Glutamatergic neuron (in vitro differentiated cells): ENCODE data around the gene POU2AF3. TPM values are rescaled to one million over a fixed set of nuclear protein-coding genes. Genes with fewer than 3 reads are reported as not detected.

Experiments
- DNase-seq: peaks from one replicate; pipeline ENCODE4 v3.0.0; 2022
- H3K27ac Mint-ChIP-seq: one replicate; pipeline ENCODE4 v1.8.0; 2020; ENCODE audit warnings: mild to moderate bottlenecking, mixed read lengths, inconsistent platforms; ENCODE audit not compliant: unreplicated experiment
- H3K27me3 Mint-ChIP-seq: one replicate; pipeline ENCODE4 v1.8.0; 2020; ENCODE audit warnings: mild to moderate bottlenecking, moderate library complexity, mixed read lengths, inconsistent platforms; ENCODE audit not compliant: unreplicated experiment
- H3K36me3 Mint-ChIP-seq: one replicate; pipeline ENCODE4 v1.8.0; 2020; ENCODE audit warnings: mild to moderate bottlenecking, mixed read lengths, inconsistent platforms; ENCODE audit not compliant: unreplicated experiment
- H3K4me1 Mint-ChIP-seq: one replicate; pipeline ENCODE4 v1.8.0; 2020; ENCODE audit warnings: mild to moderate bottlenecking, low read depth, mixed read lengths, inconsistent platforms; ENCODE audit not compliant: unreplicated experiment
- H3K4me3 Mint-ChIP-seq: one replicate; pipeline ENCODE4 v1.8.0; 2020; ENCODE audit warnings: mild to moderate bottlenecking, mixed read lengths, inconsistent platforms; ENCODE audit not compliant: unreplicated experiment
- H3K9me3 Mint-ChIP-seq: one replicate; pipeline ENCODE4 v1.8.0; 2020; ENCODE audit warnings: mild to moderate bottlenecking, moderate library complexity, mixed read lengths, inconsistent platforms; ENCODE audit not compliant: unreplicated experiment
- CTCF ChIP-seq: fragments of 200-600 bp; sonication (generic); IDR thresholded peaks from one replicate; pipeline ENCODE4 v1.5.0; 2021; ENCODE audit not compliant: partially characterized antibody, unreplicated experiment
- total RNA-seq: library from RNA; stranded (reverse); fragmentation: NEBNext Ultra II Directional; extraction: Animal tissue kit (Norgen Biotek cat#: 25700); gene quantifications from one replicate; pipeline ENCODE4 v1.2.1, GENCODE V29; 2021; ENCODE audit not compliant: unreplicated experiment

Gene POU2AF3
- total RNA-seq, 1 donor from 2014 or later, result not detected

DNA sequence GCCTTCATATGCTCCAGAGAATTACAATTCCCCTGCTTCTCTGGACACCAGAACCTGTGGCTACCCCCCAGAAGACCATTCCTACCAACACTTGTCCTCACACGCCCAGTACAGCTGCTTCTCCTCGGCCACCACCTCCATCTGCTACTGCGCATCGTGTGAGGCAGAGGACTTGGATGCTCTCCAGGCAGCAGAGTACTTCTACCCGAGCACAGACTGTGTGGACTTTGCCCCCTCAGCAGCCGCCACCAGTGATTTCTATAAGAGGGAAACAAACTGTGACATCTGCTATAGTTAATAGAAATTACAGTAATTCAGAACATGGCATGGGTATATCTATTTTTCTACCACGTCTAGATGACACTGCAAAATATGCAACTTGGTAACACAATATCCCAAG is 9.8 kb downstream of the POU2AF3 start:
- H3K27me3 Mint-ChIP-seq, result peaks cover 3% of the 10 kb centered on the region
- no peak for DNase-seq
- peaks cover 3% of the 10 kb centered on the region for H3K4me1 Mint-ChIP-seq
- TF ChIP-seq CTCF, result no peak
- H3K4me3 Mint-ChIP-seq, result no peak overlapping the region
- no peaks in the 10 kb centered on the region for H3K36me3 Mint-ChIP-seq
- H3K9me3 Mint-ChIP-seq, result no peaks in the 10 kb centered on the region
- no peak overlapping the region for H3K27ac Mint-ChIP-seq

DNA sequence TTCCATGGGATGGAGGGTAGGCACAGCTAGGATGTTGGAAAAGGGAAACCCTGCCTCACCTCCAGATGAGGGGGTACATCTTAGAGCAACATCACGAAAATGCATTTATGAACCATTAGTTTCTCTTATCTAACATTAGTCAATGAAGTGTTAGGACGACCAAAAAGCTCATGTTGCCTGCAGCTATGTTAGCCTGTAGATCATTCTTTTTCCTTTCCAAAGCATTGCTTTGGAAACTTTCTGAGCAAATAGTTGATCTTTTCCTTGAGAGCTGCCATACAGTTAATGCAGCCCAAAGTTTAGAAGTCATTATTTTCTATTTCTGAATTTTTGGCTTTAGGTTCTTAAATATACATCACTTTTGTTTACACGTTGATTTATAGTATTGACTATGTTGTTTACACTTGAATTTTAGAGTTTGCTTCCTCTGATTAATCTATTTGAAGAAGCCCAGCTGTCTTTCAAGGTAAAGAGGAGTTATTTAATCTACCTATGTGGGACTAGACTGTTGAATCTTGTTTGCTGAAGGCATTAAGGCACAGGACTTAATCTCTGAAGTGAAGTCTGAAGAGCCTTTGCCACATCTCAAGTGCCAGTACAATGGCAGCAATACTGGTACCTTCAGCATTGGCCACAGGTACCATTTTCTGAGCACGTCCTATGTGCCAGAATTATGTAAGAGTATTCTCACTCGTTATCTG is 11.0 kb downstream of the POU2AF3 start:
- peaks cover 3% of the 10 kb centered on the region for H3K4me1 Mint-ChIP-seq
- TF ChIP-seq CTCF, result no peak
- no peak for DNase-seq
- H3K27ac Mint-ChIP-seq, result no peak overlapping the region
- H3K27me3 Mint-ChIP-seq, result peaks cover 3% of the 10 kb centered on the region
- H3K36me3 Mint-ChIP-seq, result no peaks in the 10 kb centered on the region
- no peak overlapping the region for H3K4me3 Mint-ChIP-seq
- H3K9me3 Mint-ChIP-seq, result no peaks in the 10 kb centered on the region

GRCh38 chr11:111310088-111310487 is 11.7 kb downstream of the POU2AF3 start:
- H3K4me1 Mint-ChIP-seq, result peaks cover 3% of the 10 kb centered on the region
- no peak overlapping the region for H3K4me3 Mint-ChIP-seq
- no peaks in the 10 kb centered on the region for H3K36me3 Mint-ChIP-seq
- DNase-seq, result no peak
- no peaks in the 10 kb centered on the region for H3K9me3 Mint-ChIP-seq
- H3K27me3 Mint-ChIP-seq, result peaks cover 3% of the 10 kb centered on the region
- no peak for TF ChIP-seq CTCF
- H3K27ac Mint-ChIP-seq, result no peak overlapping the region

GRCh38 chr11:111310723-111311122 is 12.4 kb downstream of the POU2AF3 start:
- H3K4me3 Mint-ChIP-seq, result no peak overlapping the region
- no peak for DNase-seq
- peaks cover 3% of the 10 kb centered on the region for H3K27me3 Mint-ChIP-seq
- H3K27ac Mint-ChIP-seq, result no peak overlapping the region
- H3K4me1 Mint-ChIP-seq, result peaks cover 3% of the 10 kb centered on the region
- no peak for TF ChIP-seq CTCF
- no peaks in the 10 kb centered on the region for H3K9me3 Mint-ChIP-seq
- H3K36me3 Mint-ChIP-seq, result no peaks in the 10 kb centered on the region

DNA sequence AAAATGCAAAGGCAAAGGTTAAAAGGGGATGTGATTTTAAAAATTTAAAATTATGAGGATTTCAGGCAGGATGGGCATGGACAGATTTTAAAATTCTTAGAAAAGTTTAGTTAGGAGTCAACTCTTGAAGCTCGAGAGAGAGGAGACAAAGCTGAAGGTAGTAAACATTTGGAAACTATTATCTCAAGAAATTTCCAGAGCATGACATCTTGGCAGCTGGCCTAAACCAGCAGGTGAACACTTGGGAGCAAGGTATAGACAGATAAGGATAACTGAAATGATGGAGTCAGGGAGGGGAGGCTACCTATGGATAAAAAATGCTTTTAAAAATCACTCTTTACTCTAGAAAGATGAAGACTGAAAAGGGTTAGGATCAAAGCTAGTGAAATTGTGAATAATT is 13.7 kb downstream of the POU2AF3 start:
- H3K4me1 Mint-ChIP-seq, result peaks cover 3% of the 10 kb centered on the region
- H3K9me3 Mint-ChIP-seq, result no peaks in the 10 kb centered on the region
- no peaks in the 10 kb centered on the region for H3K36me3 Mint-ChIP-seq
- H3K27ac Mint-ChIP-seq, result no peak overlapping the region
- DNase-seq, result no peak
- H3K27me3 Mint-ChIP-seq, result peaks cover 3% of the 10 kb centered on the region
- H3K4me3 Mint-ChIP-seq, result no peak overlapping the region
- TF ChIP-seq CTCF, result no peak
